ENCODE results near the gene GDF2. TPM values are rescaled to one million over a fixed set of nuclear protein-coding genes. Genes with fewer than 3 reads are reported as not detected.

The GDF2 gene
- total RNA-seq, 1 donor from 2014 or later = not detected

DNA sequence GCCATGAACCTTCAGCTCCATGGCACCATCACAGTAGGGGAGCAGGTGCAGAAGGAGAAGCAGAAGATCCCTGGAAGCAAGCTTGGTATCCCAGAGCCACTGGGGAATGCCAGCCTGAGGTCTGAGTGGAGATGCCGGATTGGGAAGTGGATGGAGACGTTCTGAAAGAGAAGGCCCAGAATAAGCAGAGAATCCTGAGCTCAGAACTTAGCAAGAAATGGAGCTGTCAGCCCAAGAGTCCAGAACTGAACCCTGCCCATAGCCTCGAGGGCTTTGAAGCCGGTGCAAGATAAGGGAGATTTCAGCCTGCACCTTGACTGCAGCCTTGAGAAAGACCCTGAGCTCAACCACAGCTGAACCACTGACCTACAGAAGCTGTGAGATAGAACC, 36.1 kb upstream of the GDF2 start:
- DNase-seq (ENCODE audit: low spot score) = no peak
- H3K4me1 Mint-ChIP-seq (ENCODE audit: low read depth) = peaks cover 18% of the 10 kb centered on the region
- H3K9me3 Mint-ChIP-seq = no peaks in the 10 kb centered on the region
- peaks cover 3% of the 10 kb centered on the region for H3K27me3 Mint-ChIP-seq (ENCODE audit: insufficient read depth)
- no peaks in the 10 kb centered on the region for H3K36me3 Mint-ChIP-seq (ENCODE audit: low read depth)
- H3K4me3 Mint-ChIP-seq = no peak overlapping the region
- no peak overlapping the region for H3K27ac Mint-ChIP-seq
- intact Hi-C loops (cut with micrococcal nuclease) = no loop called here

DNA sequence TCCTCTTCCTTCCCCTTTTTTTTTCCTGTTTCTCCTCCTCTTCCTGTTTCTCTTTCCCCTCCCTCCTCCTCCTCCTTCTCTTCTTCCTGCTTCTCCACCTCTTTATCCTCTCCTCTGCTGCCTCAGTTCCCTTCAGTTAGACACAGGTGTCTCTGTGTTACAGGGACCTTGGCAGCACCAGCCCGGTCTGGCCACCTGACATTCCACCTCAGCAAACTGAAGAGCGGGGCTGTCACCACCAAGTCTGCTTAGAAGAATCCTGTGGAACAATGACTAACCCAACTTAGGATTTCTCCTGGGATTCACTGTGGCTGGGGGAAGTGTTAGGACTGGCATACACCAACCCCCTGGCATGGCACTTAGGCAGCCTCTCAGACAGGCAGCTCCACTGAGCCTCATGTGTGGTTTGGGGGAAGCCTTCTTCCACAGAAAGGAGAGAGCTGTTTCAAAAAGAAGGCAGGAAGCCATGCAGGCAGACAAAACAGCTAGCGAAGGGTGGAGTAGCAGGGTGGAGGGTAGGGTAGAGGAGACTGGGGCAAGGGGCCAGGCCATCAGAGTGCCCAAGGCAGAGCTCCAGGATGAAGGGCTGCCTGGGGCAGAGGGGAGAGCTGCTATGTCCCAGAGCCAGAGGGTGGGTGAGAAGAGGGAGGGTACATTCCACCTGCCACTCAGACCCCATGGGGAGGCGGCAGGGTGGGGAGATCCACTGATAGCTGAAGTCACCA, 35.5 kb upstream of the GDF2 start:
- no peak overlapping the region for H3K4me3 Mint-ChIP-seq
- H3K27me3 Mint-ChIP-seq (ENCODE audit: insufficient read depth) = peaks cover 3% of the 10 kb centered on the region
- no peaks in the 10 kb centered on the region for H3K36me3 Mint-ChIP-seq (ENCODE audit: low read depth)
- intact Hi-C loops (cut with micrococcal nuclease) = no loop called here
- peaks cover 18% of the 10 kb centered on the region for H3K4me1 Mint-ChIP-seq (ENCODE audit: low read depth)
- DNase-seq (ENCODE audit: low spot score) = no peak
- peak overlapping the region; percentile 37 for H3K27ac Mint-ChIP-seq
- H3K9me3 Mint-ChIP-seq = no peaks in the 10 kb centered on the region

DNA sequence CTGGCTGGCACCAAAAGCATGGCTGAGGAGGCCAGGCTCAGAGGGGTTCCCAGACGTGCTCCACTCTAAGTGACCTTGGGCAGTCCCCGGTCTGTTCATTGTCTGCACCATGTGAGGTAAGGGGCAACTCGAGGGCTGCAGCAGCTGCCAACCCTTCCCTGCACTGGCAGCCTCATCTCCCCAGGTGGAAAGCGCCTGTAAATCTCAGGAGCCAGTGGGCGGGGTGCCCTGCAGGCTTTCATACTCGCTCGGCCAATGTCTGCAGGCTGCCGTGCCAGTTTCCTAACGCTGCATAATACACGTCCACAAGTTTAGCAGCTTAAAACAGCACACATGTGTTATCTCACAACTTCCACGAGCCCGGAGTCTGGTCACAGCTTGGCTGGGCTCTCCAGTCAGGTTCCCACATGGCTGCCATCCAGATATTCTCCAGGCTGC, 34.9 kb upstream of the GDF2 start:
- intact Hi-C loops (cut with micrococcal nuclease) = no loop called here
- peaks cover 3% of the 10 kb centered on the region for H3K27me3 Mint-ChIP-seq (ENCODE audit: insufficient read depth)
- H3K9me3 Mint-ChIP-seq = no peaks in the 10 kb centered on the region
- H3K36me3 Mint-ChIP-seq (ENCODE audit: low read depth) = no peaks in the 10 kb centered on the region
- DNase-seq (ENCODE audit: low spot score) = no peak
- no peak overlapping the region for H3K27ac Mint-ChIP-seq
- peaks cover 18% of the 10 kb centered on the region for H3K4me1 Mint-ChIP-seq (ENCODE audit: low read depth)
- no peak overlapping the region for H3K4me3 Mint-ChIP-seq

DNA sequence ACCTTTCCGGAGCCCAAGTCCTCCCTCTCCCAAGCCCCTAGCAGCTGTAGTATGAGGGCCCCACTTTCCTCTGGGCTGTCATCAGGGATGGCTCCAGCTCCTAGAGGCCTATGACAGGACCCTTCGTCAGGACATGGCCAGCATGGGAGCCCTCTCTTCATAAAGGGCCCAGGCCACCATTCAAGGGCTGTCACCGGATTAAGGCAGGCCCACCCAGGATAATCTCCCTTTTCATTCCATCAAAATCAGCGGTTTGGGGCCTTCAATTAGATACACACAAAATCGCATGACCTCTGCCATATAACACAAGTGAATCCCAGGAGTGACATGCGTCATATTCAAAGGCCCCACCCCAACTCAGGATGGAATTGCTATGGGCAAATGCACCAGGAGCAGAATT, 34.4 kb upstream of the GDF2 start:
- Mint-ChIP-seq H3K4me1 (ENCODE audit: low read depth) (peaks cover 18% of the 10 kb centered on the region), H3K36me3 (ENCODE audit: low read depth) (no peaks in the 10 kb centered on the region), H3K27me3 (ENCODE audit: insufficient read depth) (peaks cover 3% of the 10 kb centered on the region), H3K9me3 (no peaks in the 10 kb centered on the region), H3K4me3 (no peak overlapping the region), H3K27ac (no peak overlapping the region)
- intact Hi-C loops (cut with micrococcal nuclease) = no loop called here
- no peak for DNase-seq (ENCODE audit: low spot score)

DNA sequence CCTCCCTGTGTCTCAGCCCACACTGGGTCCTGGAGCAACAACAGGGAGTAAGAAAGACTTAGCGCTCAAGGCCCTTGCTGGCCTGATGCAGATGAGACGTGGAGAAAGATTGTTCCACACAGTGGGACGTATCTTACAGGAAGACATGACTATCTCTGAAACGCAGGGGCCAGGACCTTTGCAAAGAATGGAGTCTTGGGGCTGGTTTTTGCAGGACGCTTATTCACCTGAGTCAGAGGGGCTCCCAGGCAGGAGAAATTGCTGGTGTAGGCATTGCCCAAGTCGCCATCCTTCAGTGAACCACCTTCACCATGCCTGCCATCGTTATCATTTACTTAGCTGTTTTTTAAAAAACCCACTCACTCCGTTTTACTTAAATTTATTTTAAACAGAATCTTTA, 34.0 kb upstream of the GDF2 start:
- intact Hi-C loops (cut with micrococcal nuclease) = no loop called here
- H3K27ac Mint-ChIP-seq = no peak overlapping the region
- H3K4me3 Mint-ChIP-seq = no peak overlapping the region
- H3K36me3 Mint-ChIP-seq (ENCODE audit: low read depth) = no peaks in the 10 kb centered on the region
- DNase-seq (ENCODE audit: low spot score) = no peak
- no peaks in the 10 kb centered on the region for H3K9me3 Mint-ChIP-seq
- peaks cover 18% of the 10 kb centered on the region for H3K4me1 Mint-ChIP-seq (ENCODE audit: low read depth)
- H3K27me3 Mint-ChIP-seq (ENCODE audit: insufficient read depth) = peaks cover 3% of the 10 kb centered on the region

DNA sequence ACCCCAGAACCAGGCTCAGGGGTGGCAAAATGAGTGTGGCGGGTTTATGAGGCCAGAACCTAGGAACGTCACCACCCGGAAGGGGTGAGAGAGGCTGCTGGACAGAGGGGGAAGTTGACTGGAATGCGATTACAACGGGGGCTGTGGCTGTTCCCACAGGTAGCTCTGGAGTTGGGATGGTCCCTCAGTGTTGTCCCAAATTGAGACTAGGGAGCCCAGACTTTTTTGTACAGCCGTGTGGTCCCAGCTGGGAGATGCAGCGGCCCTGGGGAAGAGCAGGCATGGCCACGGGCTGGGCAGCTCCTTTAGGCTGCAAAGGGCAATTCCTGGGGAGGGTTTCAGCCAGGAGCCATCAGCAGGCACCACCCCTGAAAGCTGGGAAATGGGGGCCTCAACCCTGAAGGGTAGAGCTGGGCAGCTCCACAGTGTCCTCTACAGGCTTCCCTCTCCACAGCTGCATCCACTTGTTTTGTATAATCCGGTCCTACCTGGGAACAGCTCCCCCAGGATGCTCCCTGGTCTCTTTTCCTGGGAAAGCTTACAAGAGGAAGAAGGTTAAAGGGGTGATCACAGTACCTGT, 33.2 kb upstream of the GDF2 start:
- Mint-ChIP-seq H3K4me3 (no peak overlapping the region), H3K9me3 (no peaks in the 10 kb centered on the region), H3K4me1 (ENCODE audit: low read depth) (peaks cover 18% of the 10 kb centered on the region), H3K27ac (no peak overlapping the region), H3K27me3 (ENCODE audit: insufficient read depth) (peaks cover 4% of the 10 kb centered on the region), H3K36me3 (ENCODE audit: low read depth) (no peaks in the 10 kb centered on the region)
- DNase-seq (ENCODE audit: low spot score) = no peak
- intact Hi-C loops (cut with micrococcal nuclease) = no loop called here

DNA sequence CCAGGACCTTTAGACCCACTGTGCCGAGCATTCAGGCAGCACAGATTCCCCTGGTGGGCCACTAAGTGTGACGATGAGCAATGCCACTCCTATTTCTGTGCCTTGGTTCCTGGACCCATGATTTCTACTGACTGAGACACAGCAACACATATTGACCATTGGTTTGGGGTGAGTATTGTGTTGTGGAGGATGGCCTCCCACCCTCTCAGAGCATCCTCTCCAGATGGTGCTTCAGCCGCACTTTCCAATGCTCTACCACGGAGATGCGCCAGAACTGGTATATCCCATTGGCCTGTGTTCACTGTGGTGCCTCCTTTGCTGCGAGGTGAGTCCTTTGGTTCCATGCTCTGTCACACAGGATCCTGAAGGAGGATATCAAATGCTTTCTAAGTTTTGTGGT, 32.3 kb upstream of the GDF2 start:
- DNase-seq (ENCODE audit: low spot score) = no peak
- intact Hi-C loops (cut with micrococcal nuclease) = no loop called here
- Mint-ChIP-seq H3K9me3 (no peaks in the 10 kb centered on the region), H3K27me3 (ENCODE audit: insufficient read depth) (peaks cover 7% of the 10 kb centered on the region), H3K4me3 (no peak overlapping the region), H3K36me3 (ENCODE audit: low read depth) (no peaks in the 10 kb centered on the region), H3K27ac (no peak overlapping the region), H3K4me1 (ENCODE audit: low read depth) (peaks cover 18% of the 10 kb centered on the region)

DNA sequence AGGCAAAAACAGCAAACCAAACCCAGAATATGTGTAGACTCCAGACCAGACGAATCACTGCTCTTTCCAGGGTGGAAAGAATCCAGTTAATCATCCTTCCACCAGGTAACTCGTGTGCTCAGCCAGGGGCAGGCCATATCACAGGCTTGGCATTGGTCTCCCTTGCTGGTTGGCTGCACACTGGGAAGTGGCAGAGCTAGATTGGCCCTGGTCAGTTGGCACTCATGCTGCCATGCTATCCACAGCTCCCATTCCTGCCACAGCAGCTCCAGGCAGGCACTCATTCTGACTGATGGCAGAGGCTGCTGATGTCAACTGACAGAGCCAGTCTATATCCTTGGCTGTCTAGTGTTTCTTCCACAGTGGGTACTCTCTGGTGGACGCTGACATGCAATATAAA, 31.9 kb upstream of the GDF2 start:
- no peak overlapping the region for H3K27ac Mint-ChIP-seq
- peaks cover 10% of the 10 kb centered on the region for H3K27me3 Mint-ChIP-seq (ENCODE audit: insufficient read depth)
- H3K36me3 Mint-ChIP-seq (ENCODE audit: low read depth) = no peaks in the 10 kb centered on the region
- DNase-seq (ENCODE audit: low spot score) = no peak
- peaks cover 16% of the 10 kb centered on the region for H3K4me1 Mint-ChIP-seq (ENCODE audit: low read depth)
- intact Hi-C loops (cut with micrococcal nuclease) = no loop called here
- no peaks in the 10 kb centered on the region for H3K9me3 Mint-ChIP-seq
- H3K4me3 Mint-ChIP-seq = no peak overlapping the region

DNA sequence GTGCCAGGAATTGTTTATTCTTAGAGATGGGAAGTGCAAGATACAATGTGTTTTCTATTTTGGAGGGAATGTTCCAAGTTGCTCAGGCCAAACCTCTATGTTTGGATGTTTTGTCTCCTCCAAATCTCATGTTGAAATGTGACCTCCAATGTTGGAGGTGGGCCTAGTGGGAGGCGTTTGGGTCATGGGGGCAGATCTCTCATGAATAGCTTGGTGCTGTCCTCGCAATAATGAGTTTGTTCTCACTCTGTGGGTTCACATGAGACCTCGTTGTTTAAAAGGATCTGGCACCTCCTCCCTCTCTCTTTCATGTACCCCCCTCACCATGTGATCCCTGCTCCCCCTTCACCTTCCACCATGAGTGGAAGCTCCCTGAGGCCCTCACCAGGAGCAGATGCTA, 30.6 kb upstream of the GDF2 start:
- no peak overlapping the region for H3K4me3 Mint-ChIP-seq
- H3K27ac Mint-ChIP-seq = no peak overlapping the region
- DNase-seq (ENCODE audit: low spot score) = no peak
- no peaks in the 10 kb centered on the region for H3K36me3 Mint-ChIP-seq (ENCODE audit: low read depth)
- peaks cover 3% of the 10 kb centered on the region for H3K4me1 Mint-ChIP-seq (ENCODE audit: low read depth)
- peaks cover 15% of the 10 kb centered on the region for H3K27me3 Mint-ChIP-seq (ENCODE audit: insufficient read depth)
- H3K9me3 Mint-ChIP-seq = no peaks in the 10 kb centered on the region
- intact Hi-C loops (cut with micrococcal nuclease) = no loop called here

DNA sequence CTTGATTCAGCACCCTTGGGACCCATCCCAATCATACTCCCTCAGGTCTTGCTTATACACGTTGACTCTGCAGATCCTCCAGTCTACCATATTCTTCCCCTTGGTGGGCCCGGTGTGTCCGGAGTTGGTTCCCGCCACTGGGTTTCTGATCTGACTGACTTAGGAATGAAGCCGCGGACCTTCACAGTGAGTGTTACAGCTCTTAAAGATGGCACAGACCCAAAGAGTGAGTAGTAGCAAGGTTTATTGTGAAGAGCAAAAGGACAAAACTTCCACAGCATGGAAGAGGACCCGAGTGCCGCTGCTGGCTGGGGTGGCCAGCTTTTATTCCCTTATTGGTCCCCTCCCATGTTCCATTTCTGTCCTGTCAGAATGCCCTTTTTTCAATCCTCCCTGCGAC, 28.2 kb upstream of the GDF2 start:
- no peaks in the 10 kb centered on the region for H3K4me1 Mint-ChIP-seq (ENCODE audit: low read depth)
- no peak overlapping the region for H3K27ac Mint-ChIP-seq
- no peaks in the 10 kb centered on the region for H3K9me3 Mint-ChIP-seq
- H3K27me3 Mint-ChIP-seq (ENCODE audit: insufficient read depth) = peaks cover 32% of the 10 kb centered on the region
- intact Hi-C loops (cut with micrococcal nuclease) = no loop called here
- no peaks in the 10 kb centered on the region for H3K36me3 Mint-ChIP-seq (ENCODE audit: low read depth)
- DNase-seq (ENCODE audit: low spot score) = no peak
- H3K4me3 Mint-ChIP-seq = no peak overlapping the region

DNA sequence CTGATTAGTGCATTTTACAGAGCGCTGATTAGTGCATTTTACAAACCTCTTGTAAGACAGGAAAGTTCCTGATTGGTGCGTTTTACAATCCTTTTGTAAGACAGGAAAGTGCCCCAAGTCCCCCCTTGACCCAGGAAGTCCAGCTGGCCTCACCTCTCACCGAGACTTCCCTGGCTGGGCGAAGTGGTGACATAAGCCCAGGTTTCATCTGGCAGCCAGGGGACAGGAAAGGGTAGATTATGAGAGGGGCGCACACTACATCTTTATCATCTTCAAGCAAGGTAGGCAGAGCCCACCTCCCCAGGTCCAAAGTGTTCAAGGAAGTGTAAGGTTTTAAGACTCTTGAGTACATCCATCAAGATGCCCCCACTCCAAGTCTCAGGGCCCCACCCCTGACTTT, 27.8 kb upstream of the GDF2 start:
- Mint-ChIP-seq H3K27ac (no peak overlapping the region), H3K9me3 (no peaks in the 10 kb centered on the region), H3K27me3 (ENCODE audit: insufficient read depth) (peaks cover 36% of the 10 kb centered on the region), H3K4me1 (ENCODE audit: low read depth) (no peaks in the 10 kb centered on the region), H3K36me3 (ENCODE audit: low read depth) (no peaks in the 10 kb centered on the region), H3K4me3 (no peak overlapping the region)
- no peak for DNase-seq (ENCODE audit: low spot score)
- intact Hi-C loops (cut with micrococcal nuclease) = no loop called here

DNA sequence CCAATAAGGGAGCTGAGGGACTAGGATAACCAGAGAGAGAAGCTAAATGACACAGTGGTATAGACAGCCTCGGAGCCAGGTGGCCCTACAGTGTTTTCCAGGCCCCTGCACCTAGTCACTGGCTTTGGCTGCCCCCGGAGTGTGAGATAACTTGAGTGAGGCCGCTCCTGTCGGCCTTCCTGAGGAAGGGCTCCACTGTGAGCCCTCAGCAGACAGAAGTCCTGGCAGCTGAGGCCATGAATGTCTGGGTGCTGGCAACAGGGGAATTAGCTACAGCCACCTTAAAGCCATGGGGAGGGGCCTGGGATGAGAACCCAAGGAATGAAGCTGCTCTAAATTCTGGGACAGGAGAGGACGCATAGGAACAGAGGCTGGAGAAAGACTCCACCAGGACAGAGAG, 26.8 kb upstream of the GDF2 start:
- Mint-ChIP-seq H3K9me3 (no peaks in the 10 kb centered on the region), H3K27me3 (ENCODE audit: insufficient read depth) (peaks cover 39% of the 10 kb centered on the region)
- intact Hi-C loops (cut with micrococcal nuclease) = no loop called here

DNA sequence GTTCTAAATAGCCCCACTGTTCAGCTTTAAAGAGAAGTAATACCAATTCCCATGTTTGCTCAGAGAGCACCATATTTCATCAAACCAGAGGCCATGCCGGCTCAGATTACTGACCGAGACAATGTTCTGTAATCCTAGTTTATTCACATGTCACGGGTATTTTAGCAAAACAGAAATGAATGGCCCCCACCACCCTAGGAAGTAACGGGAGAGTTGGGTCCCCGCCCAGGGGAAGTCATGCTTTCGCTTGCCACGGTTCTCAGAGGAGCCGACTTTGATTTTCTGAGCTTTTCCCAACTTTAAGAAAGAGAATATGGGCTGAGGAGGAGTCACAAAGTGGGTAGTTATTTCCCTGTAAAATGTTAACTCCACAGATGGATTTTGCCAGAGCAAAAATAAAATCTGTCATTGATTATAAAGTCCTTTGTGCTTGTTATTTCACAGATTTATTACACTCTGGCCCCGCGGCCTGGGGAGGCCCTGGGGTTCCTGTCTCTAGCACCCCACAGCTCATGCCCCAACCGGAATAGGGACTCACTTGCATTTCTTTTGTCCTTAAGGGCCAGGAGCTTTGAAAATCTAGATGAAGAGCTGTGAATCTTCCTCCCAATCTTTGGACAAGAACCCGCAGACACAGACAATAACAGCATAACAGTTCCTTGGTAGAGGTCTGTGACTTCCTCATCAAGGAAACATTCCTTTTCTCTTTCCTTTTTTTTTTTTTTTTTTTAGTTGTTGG, 25.9 kb upstream of the GDF2 start:
- intact Hi-C loops (cut with micrococcal nuclease) = no loop called here
- Mint-ChIP-seq H3K9me3 (no peaks in the 10 kb centered on the region), H3K4me3 (no peak overlapping the region), H3K27ac (no peak overlapping the region), H3K4me1 (ENCODE audit: low read depth) (peaks cover 5% of the 10 kb centered on the region), H3K27me3 (ENCODE audit: insufficient read depth) (peaks cover 44% of the 10 kb centered on the region), H3K36me3 (ENCODE audit: low read depth) (no peaks in the 10 kb centered on the region)
- DNase-seq (ENCODE audit: low spot score) = no peak

More for the DNA sequence above, 26.8 kb upstream of the GDF2 start:
- H3K36me3 Mint-ChIP-seq (ENCODE audit: low read depth) = no peaks in the 10 kb centered on the region
- no peak for DNase-seq (ENCODE audit: low spot score)
- H3K27ac Mint-ChIP-seq = no peak overlapping the region
- no peaks in the 10 kb centered on the region for H3K4me1 Mint-ChIP-seq (ENCODE audit: low read depth)
- no peak overlapping the region for H3K4me3 Mint-ChIP-seq
